Heart left ventricle (tissue), 16 donors: ENCODE results near the gene MPV17. TPM values are rescaled to one million over a fixed set of nuclear protein-coding genes. Genes with fewer than 3 reads are reported as not detected.
A peak's percentile ranks its signal among the peaks of the same experiment; 100 is the strongest.

Experiments
- ATAC-seq, 4 donors: fragments of 200-7000 bp; cut with Tn5 transposase; one replicate each; pipeline ENCODE4 v1.9.1; 2020 to 2022; ENCODE audit warnings: moderate library complexity in 4 of 4, mild to moderate bottlenecking in 3 of 4, moderate number of reproducible peaks in 1 of 4
- DNase-seq, 5 donors: peaks; one replicate each; pipeline ENCODE4 v3.0.0-alpha.2; 2020
- H3K27ac ChIP-seq, 12 donors: fragments of 200-600 bp; sonication (generic) in 4 of 12; one replicate each; pipeline versions ENCODE4 v1.5.0 to v1.8.0; 2016 to 2022; ENCODE audit warnings: mild to moderate bottlenecking in 2 of 12
- H3K27me3 ChIP-seq, 9 donors: fragments of 200-600 bp; sonication (generic) in 2 of 9; one replicate each; pipeline versions ENCODE4 v1.5.1 to v1.8.0; 2016 to 2022; ENCODE audit warnings: mild to moderate bottlenecking in 3 of 9
- H3K36me3 ChIP-seq, 9 donors: fragments of 200-600 bp; sonication (generic) in 2 of 9; one replicate each; pipeline versions ENCODE4 v1.5.0 to v1.8.0; 2018 to 2022; ENCODE audit warnings: mild to moderate bottlenecking in 2 of 9
- H3K4me1 ChIP-seq, 12 donors: fragments of 200-600 bp; sonication (generic) in 4 of 12; one replicate each; pipeline versions ENCODE4 v1.5.0 to v1.8.0; 2016 to 2022; ENCODE audit warnings: mild to moderate bottlenecking in 3 of 12
- H3K4me3 ChIP-seq, 12 donors: fragments of 200-600 bp; sonication (generic) in 4 of 12; one replicate each; pipeline versions ENCODE4 v1.5.0 to v1.8.0; 2017 to 2022; ENCODE audit warnings: mild to moderate bottlenecking in 9 of 12, moderate library complexity in 4 of 12
- H3K9me3 ChIP-seq, 12 donors: fragments of 200-600 bp; sonication (generic) in 4 of 12; one replicate each; pipeline versions ENCODE4 v1.5.0 to v1.8.0; 2016 to 2022; ENCODE audit warnings: mild to moderate bottlenecking in 1 of 12
- CTCF ChIP-seq, 12 donors: fragments of 200-600 bp; sonication (generic) in 4 of 12; IDR thresholded peaks; one replicate each; pipeline versions ENCODE4 v1.5.0 to v1.8.0; 2018 to 2022; ENCODE audit warnings: antibody characterized with exemption in 12 of 12, mild to moderate bottlenecking in 5 of 12
- POLR2A ChIP-seq, 2 donors: fragments of 450-650 bp; IDR thresholded peaks; one replicate each; pipeline ENCODE4 v1.6.1; 2017; ENCODE audit warnings: antibody characterized with exemption in 2 of 2, mild to moderate bottlenecking in 2 of 2, moderate library complexity in 2 of 2
- WGBS, 4 donors: extraction: QIAGEN DNeasy Blood & Tissue Kit in 2 of 4; methylation state at CpG; one replicate each; pipeline versions ENCODE4 v1.1.5 to v1.1.7; 2013 to 2018; 5-methylcytosine and 5-hydroxymethylcytosine counted together
- intact Hi-C, 10 donors: fragments of 100-400 bp; cut with DNase I; formaldehyde crosslinking; loops; one replicate each; pipeline versions ENCODE4 v1.11.1 to v1.14.2; 2022
- polyA plus RNA-seq, 2 donors: library from polyadenylated mRNA; stranded (reverse); fragments of 200-250 nt; gene quantifications; one replicate each; pipeline ENCODE4 v1.2.3, GENCODE V29; 2013
- total RNA-seq, 9 donors: library from RNA; depleted of rRNA in 2 of 9; stranded (reverse); fragments of >200 nt in 2 of 9; fragmentation: NEBNext Ultra II Directional in 3 of 9; extraction: Animal tissue kit (Norgen Biotek cat#: 25700) in 3 of 9; gene quantifications; one replicate each; pipeline versions ENCODE4 v1.1.0 to v1.2.4, GENCODE V29; 2016 to 2023
- donor health status: ischemic (EF 13 %, LVEDD 7.1; RV severe dilation, severe dysfunction).
- donor health status: healthy with polysubstance abuse.
- donor health status: DM: no; HTN: yes; CAD: no.
- donor health status: DM: no; HTN: no; CAD: no.
- donor health status: ischemic (EF 25% LVEDD 6.9; RV normal size, moderate dysfunction).
- donor health status: ischemic (EF 25% LVEDD 5.7; RV mildly dilated, moderate dysfunction).
- donor health status: healthy.
- donor health status: DM: yes; HTN: yes; CAD: no.
- donor health status: ischemic (EF 35%, LVEDD 5.7; RV mildly dilated, moderate dysfunction).
- donor health status: nonischemic (EF 11% LVEDD 7.7; RV severe dilation, severe dysfunction).
- donor health status: DM: yes; HTN: yes; CAD: no.
- donor health status: PGD.
- donor health status: ischemic (EF 29% LVEDD 5.4; RV normal size, mild dysfunction).
- donor health status: nonischemic (EF 23%, LVEDD 6.1; RV moderate dilation, normal function).

The MPV17 gene
- total and polyA plus RNA-seq, 11 donors = 48.8 to 134 (median 66.3) TPM

GRCh38 chr2:27261241-27261925 is 61.5 kb downstream of the MPV17 start:
- Histone ChIP-seq H3K4me1 (peaks cover 0 to 43% (median 26%) of the 10 kb centered on the region in 12 donors), H3K27ac (no peak overlapping the region), H3K36me3 (no peaks in the 10 kb centered on the region), H3K27me3 (peaks cover 21 to 92% (median 41%) of the 10 kb centered on the region in 9 donors), H3K4me3 (peak overlapping the region in 9 of 12 donors; percentile 33 to 81 (median 62)), H3K9me3 (no peaks in the 10 kb centered on the region)
- ATAC-seq (no peak), DNase-seq (no peak)
- 45 to 58% (median 50%) methylated on average over 11 of the region's 11 CpGs for WGBS, 4 donors
- intact Hi-C loops = loop anchor here in 2 of 10 donors (5.0 kb wide), 1 partner anchor 41 kb away; no protein-coding TSS in a partner anchor
- TF ChIP-seq POLR2A (IDR thresholded peaks at IDR 0.05) (no peak), CTCF (IDR thresholded peaks at IDR 0.05) (no peak)

Other genes with a start within 250 kb of the MPV17 start
- gene EMILIN1, start 244.5 kb downstream of the MPV17 start, total RNA-seq = 10 to 100 TPM in 8 of 9 donors, 1 to 10 TPM in 1; 7.5 to 76.9 (median 16.3) TPM
- gene EMILIN1, start 244.5 kb downstream of the MPV17 start, polyA plus RNA-seq = 10 to 100 TPM; 21.0 to 31.2 TPM
- gene KHK, start 236.3 kb downstream of the MPV17 start, total RNA-seq = 1 to 10 TPM in 8 of 9 donors, under 1 TPM in 1; 0.89 to 3.9 (median 1.8) TPM
- 1 to 10 TPM; 1.3 to 2.0 TPM for gene KHK, start 236.3 kb downstream of the MPV17 start, polyA plus RNA-seq
- 1 to 10 TPM in 4 of 9 donors, under 1 TPM in 4, not detected in 1; 0.24 to 2.7 (median 1.0) TPM for gene CGREF1, start 204.0 kb downstream of the MPV17 start, total RNA-seq
- under 1 TPM; 0.67 to 0.99 TPM for gene CGREF1, start 204.0 kb downstream of the MPV17 start, polyA plus RNA-seq
- 1 to 10 TPM in 8 of 9 donors, not detected in 1; 1.2 to 3.9 (median 2.0) TPM for gene ABHD1, start 199.3 kb downstream of the MPV17 start, total RNA-seq
- gene ABHD1, start 199.3 kb downstream of the MPV17 start, polyA plus RNA-seq = 1 to 10 TPM in 1 of 2 donors, under 1 TPM in 1; 0.47 to 6.2 TPM
- 10 to 100 TPM; 41.1 to 74.5 (median 48.7) TPM for gene PREB, start 188.5 kb downstream of the MPV17 start, total RNA-seq
- gene PREB, start 188.5 kb downstream of the MPV17 start, polyA plus RNA-seq = 10 to 100 TPM; 54.3 to 99.4 TPM
- gene PRR30, start 183.7 kb downstream of the MPV17 start, total RNA-seq = not detected
- not detected for gene PRR30, start 183.7 kb downstream of the MPV17 start, polyA plus RNA-seq
- gene TCF23, start 174.1 kb downstream of the MPV17 start, total RNA-seq = under 1 TPM in 3 of 9 donors, not detected in 6; 0.07 to 0.85 (median 0.68) TPM
- under 1 TPM; 0.04 TPM for gene TCF23, start 174.1 kb downstream of the MPV17 start, polyA plus RNA-seq
- 100 to 1,000 TPM in 8 of 9 donors, 10 to 100 TPM in 1; 96.9 to 210 (median 144) TPM for gene ATRAID, start 111.1 kb downstream of the MPV17 start, total RNA-seq
- gene ATRAID, start 111.1 kb downstream of the MPV17 start, polyA plus RNA-seq = 100 to 1,000 TPM; 126 to 195 TPM
- gene SLC5A6, start 110.8 kb downstream of the MPV17 start, total RNA-seq = 10 to 100 TPM in 5 of 9 donors, 1 to 10 TPM in 4; 6.3 to 16.7 (median 10.3) TPM
- 10 to 100 TPM in 1 of 2 donors, 1 to 10 TPM in 1; 6.7 to 37.7 TPM for gene SLC5A6, start 110.8 kb downstream of the MPV17 start, polyA plus RNA-seq
- 10 to 100 TPM in 2 of 9 donors, 1 to 10 TPM in 7; 5.0 to 14.2 (median 6.7) TPM for gene CAD, start 105.7 kb downstream of the MPV17 start, total RNA-seq
- gene CAD, start 105.7 kb downstream of the MPV17 start, polyA plus RNA-seq = 1 to 10 TPM; 3.2 to 9.3 TPM
- 10 to 100 TPM in 2 of 9 donors, 1 to 10 TPM in 7; 5.0 to 18.1 (median 9.0) TPM for gene SLC30A3, start 60.0 kb downstream of the MPV17 start, total RNA-seq
- gene SLC30A3, start 60.0 kb downstream of the MPV17 start, polyA plus RNA-seq = 1 to 10 TPM; 5.6 to 9.2 TPM
- gene DNAJC5G, start 47.7 kb downstream of the MPV17 start, total RNA-seq = 1 to 10 TPM in 5 of 9 donors, under 1 TPM in 4; 0.36 to 3.3 (median 1.2) TPM
- gene DNAJC5G, start 47.7 kb downstream of the MPV17 start, polyA plus RNA-seq = 1 to 10 TPM in 1 of 2 donors, under 1 TPM in 1; 0.11 to 1.8 TPM
- 100 to 1,000 TPM; 175 to 329 (median 241) TPM for gene TRIM54, start 40.7 kb downstream of the MPV17 start, total RNA-seq
- 100 to 1,000 TPM; 128 to 324 TPM for gene TRIM54, start 40.7 kb downstream of the MPV17 start, polyA plus RNA-seq
- 1 to 10 TPM in 6 of 9 donors, under 1 TPM in 3; 0.60 to 2.5 (median 1.1) TPM for gene UCN, start 14.7 kb downstream of the MPV17 start, total RNA-seq
- 1 to 10 TPM; 1.3 to 1.4 TPM for gene UCN, start 14.7 kb downstream of the MPV17 start, polyA plus RNA-seq
- 10 to 100 TPM; 19.9 to 42.6 (median 28.3) TPM for gene GTF3C2, start 33.7 kb upstream of the MPV17 start, total RNA-seq
- gene GTF3C2, start 33.7 kb upstream of the MPV17 start, polyA plus RNA-seq = 10 to 100 TPM; 17.8 to 21.9 TPM
- 10 to 100 TPM; 28.5 to 59.3 (median 37.0) TPM for gene EIF2B4, start 47.2 kb upstream of the MPV17 start, total RNA-seq
- gene EIF2B4, start 47.2 kb upstream of the MPV17 start, polyA plus RNA-seq = 10 to 100 TPM; 40.2 to 69.0 TPM
- gene SNX17, start 47.5 kb upstream of the MPV17 start, total RNA-seq = 10 to 100 TPM; 59.4 to 90.7 (median 77.2) TPM
- gene SNX17, start 47.5 kb upstream of the MPV17 start, polyA plus RNA-seq = 100 to 1,000 TPM in 1 of 2 donors, 10 to 100 TPM in 1; 39.2 to 106 TPM
- gene ZNF513, start 57.6 kb upstream of the MPV17 start, total RNA-seq = 10 to 100 TPM in 1 of 9 donors, 1 to 10 TPM in 8; 2.8 to 10.4 (median 7.1) TPM
- 10 to 100 TPM in 1 of 2 donors, 1 to 10 TPM in 1; 8.7 to 11.8 TPM for gene ZNF513, start 57.6 kb upstream of the MPV17 start, polyA plus RNA-seq
- gene PPM1G, start 86.5 kb upstream of the MPV17 start, total RNA-seq = 10 to 100 TPM; 31.7 to 49.7 (median 40.2) TPM
- 10 to 100 TPM; 31.2 to 87.2 TPM for gene PPM1G, start 86.5 kb upstream of the MPV17 start, polyA plus RNA-seq
- gene NRBP1, start 105.5 kb upstream of the MPV17 start, total RNA-seq = 10 to 100 TPM; 43.5 to 78.6 (median 62.8) TPM
- 100 to 1,000 TPM in 1 of 2 donors, 10 to 100 TPM in 1; 27.8 to 114 TPM for gene NRBP1, start 105.5 kb upstream of the MPV17 start, polyA plus RNA-seq
- gene KRTCAP3, start 119.3 kb upstream of the MPV17 start, total RNA-seq = 1 to 10 TPM in 1 of 9 donors, under 1 TPM in 2, not detected in 6; 0.50 to 1.7 (median 0.61) TPM
- gene KRTCAP3, start 119.3 kb upstream of the MPV17 start, polyA plus RNA-seq = under 1 TPM in 1 of 2 donors, not detected in 1; 0.65 TPM
- 10 to 100 TPM; 13.6 to 25.7 (median 17.4) TPM for gene IFT172, start 166.6 kb upstream of the MPV17 start, total RNA-seq
- gene IFT172, start 166.6 kb upstream of the MPV17 start, polyA plus RNA-seq = 10 to 100 TPM; 11.9 to 27.2 TPM
- 1 to 10 TPM; 1.0 to 4.7 (median 3.1) TPM for gene FNDC4, start 172.1 kb upstream of the MPV17 start, total RNA-seq
- 10 to 100 TPM in 1 of 2 donors, 1 to 10 TPM in 1; 2.0 to 10.5 TPM for gene FNDC4, start 172.1 kb upstream of the MPV17 start, polyA plus RNA-seq
- 1 to 10 TPM in 1 of 9 donors, under 1 TPM in 3, not detected in 5; 0.28 to 1.1 (median 0.38) TPM for gene GCKR, start 173.7 kb upstream of the MPV17 start, total RNA-seq
- 1 to 10 TPM in 1 of 2 donors, under 1 TPM in 1; 0.23 to 1.7 TPM for gene GCKR, start 173.7 kb upstream of the MPV17 start, polyA plus RNA-seq